ENCODE data around the gene HAPLN3.

The HAPLN3 gene

GRCh38 chr15:88890495-88890894 lies 4.8 kb downstream of the HAPLN3 start (continued):
- TF ChIP-seq TSHZ1 (tag by site-specific recombination; IDR thresholded peaks at IDR 0.05; ENCODE audit: borderline replicate concordance): no peak
- no peak for TF ChIP-seq ZNF701 (tag by site-specific recombination; IDR thresholded peaks at IDR 0.05)
- no peak for TF ChIP-seq ZNF518A (tag by site-specific recombination; conservative IDR thresholded peaks at IDR 0.05; ENCODE audit: low read depth)
- no peak for TF ChIP-seq ZNF510 (tag by site-specific recombination; IDR thresholded peaks at IDR 0.05; ENCODE audit: insufficient replicate concordance)

DNA sequence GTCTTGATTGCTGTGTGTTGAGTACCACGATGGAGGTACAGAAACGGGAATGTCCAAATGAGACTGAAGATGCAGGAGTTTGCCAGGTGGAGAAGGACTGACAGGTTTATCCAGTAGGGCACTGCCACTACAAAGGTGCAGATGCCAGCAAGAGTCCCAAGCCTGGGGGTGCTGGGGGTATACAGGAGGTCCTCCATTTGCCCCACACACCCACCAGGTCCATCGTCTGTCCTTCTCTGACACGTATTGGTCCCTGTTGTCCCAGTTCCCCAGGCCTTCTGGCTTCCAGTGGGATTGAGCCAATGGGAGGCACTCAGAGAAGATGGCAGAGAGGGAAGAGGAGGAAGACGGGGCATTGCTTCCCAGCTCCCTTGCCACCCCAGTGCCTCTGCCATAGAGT lies 6.6 kb downstream of the HAPLN3 start:
- CTCF ChIA-PET: interaction anchor here (0.8 to 2.3 kb wide), 3 partner anchors 8 to 285 kb away, joined by 3 to 14 read pairs (median 3); no protein-coding TSS in a partner anchor
- POLR2A ChIA-PET: no interaction called here
- no peaks in the 10 kb centered on the region; a peak in 1 of 3 replicates for H3K36me3 ChIP-seq (ENCODE audit: control insufficient read depth in 2 of 2, insufficient read depth in 1 of 2, low read length in 2 of 2)
- H3K9me3 ChIP-seq (ENCODE audit: control insufficient read depth, insufficient read depth, low read depth, low read length): no peaks in the 10 kb centered on the region
- TF ChIP-seq ZBTB26 (tag by site-specific recombination; optimal IDR thresholded peaks at IDR 0.05) (no peak), ZBTB17 (tag by site-specific recombination; IDR thresholded peaks at IDR 0.05) (no peak), HIC1 (tag by site-specific recombination; IDR thresholded peaks at IDR 0.05) (no peak), MZF1 (tag by site-specific recombination; IDR thresholded peaks at IDR 0.05; ENCODE audit: borderline replicate concordance) (no peak), RBAK (tag by site-specific recombination; IDR thresholded peaks at IDR 0.05) (no peak), ZNF513 (tag by site-specific recombination; IDR thresholded peaks at IDR 0.05) (no peak), ZNF785 (tag by site-specific recombination; IDR thresholded peaks at IDR 0.05) (no peak), ZFHX2 (tag by site-specific recombination; conservative IDR thresholded peaks at IDR 0.05) (no peak), ZNF580 (tag by site-specific recombination; IDR thresholded peaks at IDR 0.05) (no peak), ZNF324 (tag by site-specific recombination; IDR thresholded peaks at IDR 0.05) (no peak), ZNF660 (tag by site-specific recombination; IDR thresholded peaks at IDR 0.05) (no peak), ZNF132 (tag by site-specific recombination; IDR thresholded peaks at IDR 0.05; ENCODE audit: borderline replicate concordance) (no peak)
- TF ChIP-seq, protein P1, sequence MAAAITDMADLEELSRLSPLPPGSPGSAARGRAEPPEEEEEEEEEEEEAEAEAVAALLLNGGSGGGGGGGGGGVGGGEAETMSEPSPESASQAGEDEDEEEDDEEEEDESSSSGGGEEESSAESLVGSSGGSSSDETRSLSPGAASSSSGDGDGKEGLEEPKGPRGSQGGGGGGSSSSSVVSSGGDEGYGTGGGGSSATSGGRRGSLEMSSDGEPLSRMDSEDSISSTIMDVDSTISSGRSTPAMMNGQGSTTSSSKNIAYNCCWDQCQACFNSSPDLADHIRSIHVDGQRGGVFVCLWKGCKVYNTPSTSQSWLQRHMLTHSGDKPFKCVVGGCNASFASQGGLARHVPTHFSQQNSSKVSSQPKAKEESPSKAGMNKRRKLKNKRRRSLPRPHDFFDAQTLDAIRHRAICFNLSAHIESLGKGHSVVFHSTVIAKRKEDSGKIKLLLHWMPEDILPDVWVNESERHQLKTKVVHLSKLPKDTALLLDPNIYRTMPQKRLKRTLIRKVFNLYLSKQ (tag by site-specific recombination; IDR thresholded peaks at IDR 0.05; ENCODE audit: borderline replicate concordance): no peak
- TF ChIP-seq, protein P2, sequence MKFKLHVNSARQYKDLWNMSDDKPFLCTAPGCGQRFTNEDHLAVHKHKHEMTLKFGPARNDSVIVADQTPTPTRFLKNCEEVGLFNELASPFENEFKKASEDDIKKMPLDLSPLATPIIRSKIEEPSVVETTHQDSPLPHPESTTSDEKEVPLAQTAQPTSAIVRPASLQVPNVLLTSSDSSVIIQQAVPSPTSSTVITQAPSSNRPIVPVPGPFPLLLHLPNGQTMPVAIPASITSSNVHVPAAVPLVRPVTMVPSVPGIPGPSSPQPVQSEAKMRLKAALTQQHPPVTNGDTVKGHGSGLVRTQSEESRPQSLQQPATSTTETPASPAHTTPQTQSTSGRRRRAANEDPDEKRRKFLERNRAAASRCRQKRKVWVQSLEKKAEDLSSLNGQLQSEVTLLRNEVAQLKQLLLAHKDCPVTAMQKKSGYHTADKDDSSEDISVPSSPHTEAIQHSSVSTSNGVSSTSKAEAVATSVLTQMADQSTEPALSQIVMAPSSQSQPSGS (tag by site-specific recombination; IDR thresholded peaks at IDR 0.05; ENCODE audit: low read depth): no peak
- H3K4me3 ChIP-seq (ENCODE audit: low read depth, low read length): no peak overlapping the region
- H3K27ac ChIP-seq (ENCODE audit: extremely low read depth, low read depth, low read length): no peak overlapping the region
- no peaks in the 10 kb centered on the region for H3K4me1 ChIP-seq (ENCODE audit: control insufficient read depth, insufficient read depth, low read length)
